Smooth muscle cell (in vitro differentiated cells): Measurements from ENCODE around the gene KCNJ10. TPM values are rescaled to one million over a fixed set of nuclear protein-coding genes. Genes with fewer than 3 reads are reported as not detected.

ENCODE experiments used
- DNase-seq: peaks from one replicate; lab custom pipeline; 2025; ENCODE audit not compliant: unreplicated experiment; lab: John Stamatoyannopoulos, UW
- H2AFZ ChIP-seq: fragments of 200-600 bp; sonication (generic); 2 replicates; pipeline ENCODE4 v1.6.0; 2016; ENCODE audit warnings: antibody characterized with exemption, low read depth, mild to moderate bottlenecking
- H3F3A ChIP-seq: fragments of 200-600 bp; sonication (generic); 2 replicates; pipeline ENCODE4 v1.6.0; 2017; ENCODE audit warnings: antibody characterized with exemption, low read depth
- H3K27ac ChIP-seq: fragments of 200-600 bp; sonication (generic); 2 replicates; pipeline ENCODE4 v1.5.1; 2016; ENCODE audit warnings: low read depth, mild to moderate bottlenecking
- H3K27me3 ChIP-seq: fragments of 200-600 bp; sonication (generic); 2 replicates; pipeline ENCODE4 v1.6.1; 2016; ENCODE audit warnings: low read depth, mild to moderate bottlenecking
- H3K36me3 ChIP-seq: fragments of 200-600 bp; sonication (generic); 2 replicates; pipeline ENCODE4 v1.5.1; 2016; ENCODE audit warnings: low read depth
- H3K4me1 ChIP-seq: fragments of 200-600 bp; sonication (generic); 2 replicates; pipeline ENCODE4 v1.5.1; 2016; ENCODE audit warnings: low read depth
- H3K4me2 ChIP-seq: fragments of 200-600 bp; sonication (generic); 2 replicates; pipeline ENCODE4 v1.6.0; 2016; ENCODE audit warnings: mild to moderate bottlenecking
- H3K4me3 ChIP-seq: fragments of 200-600 bp; sonication (generic); 2 replicates; pipeline ENCODE4 v1.5.1; 2016; ENCODE audit warnings: mild to moderate bottlenecking
- H3K79me2 ChIP-seq: fragments of 200-600 bp; sonication (generic); 2 replicates; pipeline ENCODE4 v1.6.0; 2016; ENCODE audit warnings: low read depth, mild to moderate bottlenecking
- H3K9ac ChIP-seq: fragments of 200-600 bp; sonication (generic); 2 replicates; pipeline ENCODE4 v1.6.0; 2016; ENCODE audit warnings: low read depth
- H3K9me3 ChIP-seq: fragments of 200-600 bp; sonication (generic); replicated peaks from 2 replicates; pipeline ENCODE4 v1.5.1; 2016; ENCODE audit warnings: low read depth
- H4K20me1 ChIP-seq: fragments of 200-600 bp; sonication (generic); 2 replicates; pipeline ENCODE4 v1.6.0; 2016; ENCODE audit warnings: low read depth
- CTCF ChIP-seq: fragments of 200-600 bp; sonication (generic); IDR thresholded peaks from 2 replicates; pipeline ENCODE4 v1.5.1; 2017; ENCODE audit warnings: borderline replicate concordance, mild to moderate bottlenecking, antibody characterized with exemption; ENCODE audit not compliant: insufficient read depth, poor library complexity, severe bottlenecking
- WGBS: methylation state at CpG from one replicate; pipeline ENCODE4 v1.1.7; 2016; ENCODE audit warnings: low lambda C conversion rate; 5-methylcytosine and 5-hydroxymethylcytosine counted together
- polyA plus RNA-seq: library from polyadenylated mRNA; unstranded; fragments of >200 nt; fragmentation: Nextera tagmentation; extraction: Ambion mirVana; gene quantifications from 2 replicates; pipeline ENCODE4 v1.2.1, GENCODE V29; 2016
- total RNA-seq: library from RNA; depleted of rRNA; stranded (reverse); fragments of >200 nt; gene quantifications from 2 replicates; pipeline ENCODE4 v1.2.3, GENCODE V29; 2014

KCNJ10 gene
- total and polyA plus RNA-seq, 2 experiments from 2014 or later = not detected

- no peaks in the 10 kb centered on the region for H3K36me3 ChIP-seq
- peaks cover 16% of the 10 kb centered on the region for H3F3A ChIP-seq
- WGBS = 72% methylated on average over 6 of the region's 6 CpGs
- H3K4me2 ChIP-seq = no peak overlapping the region
- no peaks in the 10 kb centered on the region for H3K79me2 ChIP-seq
- no peak overlapping the region for H3K9ac ChIP-seq
- H3K4me1 ChIP-seq = peaks cover 6% of the 10 kb centered on the region
- H3K9me3 ChIP-seq = no peaks in the 10 kb centered on the region
- no peak overlapping the region for H2AFZ ChIP-seq
- no peak for DNase-seq
- H3K27ac ChIP-seq = no peak overlapping the region
- peaks cover 6% of the 10 kb centered on the region for H3K27me3 ChIP-seq
- H3K4me3 ChIP-seq = no peak overlapping the region
- no peak for TF ChIP-seq CTCF
- H4K20me1 ChIP-seq = no peaks in the 10 kb centered on the region
These were observed 47.3 kb downstream of the KCNJ10 start for GRCh38 chr1:160022330-160023310.

- H2AFZ ChIP-seq = no peak overlapping the region
- H3F3A ChIP-seq = peaks cover 16% of the 10 kb centered on the region
- TF ChIP-seq CTCF = no peak
- no peaks in the 10 kb centered on the region for H3K9me3 ChIP-seq
- no peak overlapping the region for H3K27ac ChIP-seq
- peaks cover 6% of the 10 kb centered on the region for H3K4me1 ChIP-seq
- no peaks in the 10 kb centered on the region for H4K20me1 ChIP-seq
- H3K4me2 ChIP-seq = no peak overlapping the region
- no peaks in the 10 kb centered on the region for H3K79me2 ChIP-seq
- WGBS = 88% methylated on average over 5 of the region's 5 CpGs
- peaks cover 6% of the 10 kb centered on the region for H3K27me3 ChIP-seq
- no peaks in the 10 kb centered on the region for H3K36me3 ChIP-seq
- H3K4me3 ChIP-seq = no peak overlapping the region
- no peak for DNase-seq
- H3K9ac ChIP-seq = no peak overlapping the region
These were observed 48.4 kb downstream of the KCNJ10 start for GRCh38 chr1:160021376-160022074.

GRCh38 chr1:160020196-160020595 is 49.8 kb downstream of the KCNJ10 start:
- Histone ChIP-seq H3K36me3 (no peaks in the 10 kb centered on the region), H3K9ac (no peak overlapping the region), H2AFZ (no peak overlapping the region), H3K4me3 (no peak overlapping the region), H3K27me3 (peaks cover 6% of the 10 kb centered on the region), H3F3A (peaks cover 16% of the 10 kb centered on the region), H3K4me1 (peaks cover 6% of the 10 kb centered on the region), H4K20me1 (no peaks in the 10 kb centered on the region), H3K4me2 (no peak overlapping the region), H3K9me3 (no peaks in the 10 kb centered on the region), H3K79me2 (no peaks in the 10 kb centered on the region), H3K27ac (no peak overlapping the region)
- DNase-seq = no peak
- 98% methylated on average over 5 of the region's 5 CpGs for WGBS
- TF ChIP-seq CTCF = no peak
